Measurements from ENCODE around the gene AGBL4.

AGBL4 gene

GRCh38 chr1:48673332-48674105, 1350.2 kb downstream of the AGBL4 start:
- DNase-seq (ENCODE audit: low read depth in 3 of 3, low spot score in 1 of 3): no peak

GRCh38 chr1:48671578-48671977, 1352.2 kb downstream of the AGBL4 start:
- DNase-seq (ENCODE audit: low read depth in 3 of 3, low spot score in 1 of 3): no peak

- no peak for DNase-seq (ENCODE audit: low read depth in 3 of 3, low spot score in 1 of 3)
Measured at GRCh38 chr1:48670234-48671020, 1353.3 kb downstream of the AGBL4 start.

GRCh38 chr1:48668339-48668738, 1355.4 kb downstream of the AGBL4 start:
- DNase-seq (ENCODE audit: low read depth in 3 of 3, low spot score in 1 of 3): no peak

GRCh38 chr1:48667782-48668181, 1356.0 kb downstream of the AGBL4 start:
- DNase-seq (ENCODE audit: low read depth in 3 of 3, low spot score in 1 of 3): no peak

GRCh38 chr1:48665708-48666407, 1357.9 kb downstream of the AGBL4 start:
- DNase-seq (ENCODE audit: low read depth in 3 of 3, low spot score in 1 of 3): no peak

GRCh38 chr1:48661726-48662463, 1361.9 kb downstream of the AGBL4 start:
- DNase-seq (ENCODE audit: low read depth in 3 of 3, low spot score in 1 of 3): no peak

- DNase-seq (ENCODE audit: low read depth in 3 of 3, low spot score in 1 of 3): no peak
Measured at GRCh38 chr1:48659801-48660200, 1364.0 kb downstream of the AGBL4 start.

GRCh38 chr1:48657413-48657812, 1366.3 kb downstream of the AGBL4 start:
- no peak for DNase-seq (ENCODE audit: low read depth in 3 of 3, low spot score in 1 of 3)

GRCh38 chr1:48654606-48655210, 1369.0 kb downstream of the AGBL4 start:
- no peak for DNase-seq (ENCODE audit: low read depth in 3 of 3, low spot score in 1 of 3)

- no peak for DNase-seq (ENCODE audit: low read depth in 3 of 3, low spot score in 1 of 3)
Measured at GRCh38 chr1:48652334-48652733, 1371.4 kb downstream of the AGBL4 start.

- no peak for DNase-seq (ENCODE audit: low read depth in 3 of 3, low spot score in 1 of 3)
Measured at GRCh38 chr1:48649880-48650279, 1373.9 kb downstream of the AGBL4 start.

GRCh38 chr1:48645883-48646282, 1377.9 kb downstream of the AGBL4 start:
- no peak for DNase-seq (ENCODE audit: low read depth in 3 of 3, low spot score in 1 of 3)

GRCh38 chr1:48644905-48645605, 1378.7 kb downstream of the AGBL4 start:
- no peak for DNase-seq (ENCODE audit: low read depth in 3 of 3, low spot score in 1 of 3)

GRCh38 chr1:48644190-48644900, 1379.4 kb downstream of the AGBL4 start:
- DNase-seq (ENCODE audit: low read depth in 3 of 3, low spot score in 1 of 3): no peak

GRCh38 chr1:48643193-48643592, 1380.6 kb downstream of the AGBL4 start:
- no peak for DNase-seq (ENCODE audit: low read depth in 3 of 3, low spot score in 1 of 3)

- DNase-seq (ENCODE audit: low read depth in 3 of 3, low spot score in 1 of 3): no peak
Measured at GRCh38 chr1:48640836-48641492, 1382.8 kb downstream of the AGBL4 start.

GRCh38 chr1:48629867-48630266, 1393.9 kb downstream of the AGBL4 start:
- no peak for DNase-seq (ENCODE audit: low read depth in 3 of 3, low spot score in 1 of 3)

- no peak for DNase-seq (ENCODE audit: low read depth in 3 of 3, low spot score in 1 of 3)
Measured at GRCh38 chr1:48627486-48627885, 1396.3 kb downstream of the AGBL4 start.
